ENCODE results near the gene EEF1AKMT2.

DNA sequence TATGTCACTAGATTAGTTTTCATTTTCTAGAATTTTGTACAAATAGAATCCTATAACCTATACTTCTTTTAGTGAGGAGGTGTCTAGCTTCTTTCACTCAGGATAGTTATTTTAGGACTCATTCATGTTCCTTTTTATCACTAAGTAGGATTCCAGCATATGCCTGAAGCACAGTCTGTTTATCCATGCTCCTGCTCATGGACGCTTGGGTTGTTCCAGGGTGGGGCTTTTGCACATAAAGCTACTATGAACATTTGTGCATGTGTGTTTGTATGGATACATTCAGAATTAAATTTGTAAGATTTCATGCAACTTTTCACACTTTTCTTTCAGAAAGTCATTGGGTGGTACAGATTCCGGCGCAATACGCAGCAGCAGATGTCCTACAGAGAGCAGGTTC is 34.6 kb upstream of the EEF1AKMT2 start:
- TF ChIP-seq, protein P1, sequence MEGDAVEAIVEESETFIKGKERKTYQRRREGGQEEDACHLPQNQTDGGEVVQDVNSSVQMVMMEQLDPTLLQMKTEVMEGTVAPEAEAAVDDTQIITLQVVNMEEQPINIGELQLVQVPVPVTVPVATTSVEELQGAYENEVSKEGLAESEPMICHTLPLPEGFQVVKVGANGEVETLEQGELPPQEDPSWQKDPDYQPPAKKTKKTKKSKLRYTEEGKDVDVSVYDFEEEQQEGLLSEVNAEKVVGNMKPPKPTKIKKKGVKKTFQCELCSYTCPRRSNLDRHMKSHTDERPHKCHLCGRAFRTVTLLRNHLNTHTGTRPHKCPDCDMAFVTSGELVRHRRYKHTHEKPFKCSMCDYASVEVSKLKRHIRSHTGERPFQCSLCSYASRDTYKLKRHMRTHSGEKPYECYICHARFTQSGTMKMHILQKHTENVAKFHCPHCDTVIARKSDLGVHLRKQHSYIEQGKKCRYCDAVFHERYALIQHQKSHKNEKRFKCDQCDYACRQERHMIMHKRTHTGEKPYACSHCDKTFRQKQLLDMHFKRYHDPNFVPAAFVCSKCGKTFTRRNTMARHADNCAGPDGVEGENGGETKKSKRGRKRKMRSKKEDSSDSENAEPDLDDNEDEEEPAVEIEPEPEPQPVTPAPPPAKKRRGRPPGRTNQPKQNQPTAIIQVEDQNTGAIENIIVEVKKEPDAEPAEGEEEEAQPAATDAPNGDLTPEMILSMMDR (IDR thresholded peaks at IDR 0.05), result no peak
- no peak for TF ChIP-seq POLR2A (IDR thresholded peaks at IDR 0.05)
